HepG2 (cell line): ENCODE data around the gene POLRMT. TPM values are rescaled to one million over a fixed set of nuclear protein-coding genes. Genes with fewer than 3 reads are reported as not detected.

ENCODE experiments used
- BRCA1 ChIP-seq: sonication (generic); formaldehyde crosslinking; IDR thresholded peaks from 2 replicates; pipeline ENCODE4 v1.4.0; 2020; ENCODE audit warnings: missing genetic modification reagents
- CAMTA2 ChIP-seq: sonication (generic); formaldehyde crosslinking; IDR thresholded peaks from 2 replicates; pipeline ENCODE4 v1.4.0; 2020; ENCODE audit warnings: mild to moderate bottlenecking, missing genetic modification reagents, borderline replicate concordance
- FOXP4 ChIP-seq: sonication (generic); formaldehyde crosslinking; IDR thresholded peaks from 2 replicates; pipeline ENCODE4 v1.4.0; 2020; ENCODE audit warnings: missing genetic modification reagents
- HNRNPH1 ChIP-seq: fragments of 200-400 bp; formaldehyde crosslinking; optimal IDR thresholded peaks from 2 replicates; pipeline ENCODE3; 2017; ENCODE audit warnings: mild to moderate bottlenecking, low read depth, low read length
- JUNB ChIP-seq: sonication (generic); formaldehyde crosslinking; IDR thresholded peaks from 2 replicates; pipeline ENCODE4 v1.8.0; 2022; ENCODE audit warnings: missing genetic modification reagents, mild to moderate bottlenecking, borderline replicate concordance
- KLF9 ChIP-seq: IDR thresholded peaks from 2 replicates; pipeline ENCODE4 v1.6.1; 2016; ENCODE audit warnings: low read depth
- MXI1 ChIP-seq: IDR thresholded peaks from 3 replicates; pipeline ENCODE4 v1.6.1; 2012; ENCODE audit warnings: low read depth, low read length, inconsistent platforms, borderline replicate concordance
- PITX1 ChIP-seq: sonication (generic); formaldehyde crosslinking; IDR thresholded peaks from 2 replicates; pipeline ENCODE4 v1.5.1; 2020; ENCODE audit warnings: mild to moderate bottlenecking, missing genetic modification reagents
- RBM22 ChIP-seq: fragments of 200-400 bp; formaldehyde crosslinking; optimal IDR thresholded peaks from 2 replicates; pipeline ENCODE3; 2017; ENCODE audit warnings: mild to moderate bottlenecking, low read length, moderate library complexity
- SMARCC2 ChIP-seq: fragments of 450-650 bp; IDR thresholded peaks from 2 replicates; pipeline ENCODE4 v1.6.1; 2017; ENCODE audit warnings: antibody characterized with exemption, mild to moderate bottlenecking
- SRSF1 ChIP-seq: fragments of 200-400 bp; formaldehyde crosslinking; optimal IDR thresholded peaks from 2 replicates; pipeline ENCODE3; 2017; ENCODE audit warnings: mild to moderate bottlenecking, low read depth, low read length, moderate library complexity
- TSC22D2 ChIP-seq: sonication (generic); formaldehyde crosslinking; IDR thresholded peaks from 2 replicates; pipeline ENCODE4 v1.5.1; 2020; ENCODE audit warnings: missing genetic modification reagents, mild to moderate bottlenecking, borderline replicate concordance
- ZBTB1 ChIP-seq: sonication (generic); formaldehyde crosslinking; IDR thresholded peaks from 2 replicates; pipeline ENCODE4 v1.4.0; 2020; ENCODE audit warnings: missing genetic modification reagents, borderline replicate concordance
- ZBTB37 ChIP-seq: sonication (generic); formaldehyde crosslinking; IDR thresholded peaks from 2 replicates; pipeline ENCODE4 v1.4.0; 2020; ENCODE audit warnings: mild to moderate bottlenecking, missing genetic modification reagents
- ZNF367 ChIP-seq: sonication (generic); formaldehyde crosslinking; IDR thresholded peaks from 2 replicates; pipeline ENCODE4 v1.4.0; 2020; ENCODE audit warnings: missing genetic modification reagents, borderline replicate concordance
- ZNF512 ChIP-seq: sonication (generic); formaldehyde crosslinking; IDR thresholded peaks from 2 replicates; pipeline ENCODE4 v1.4.0; 2020; ENCODE audit warnings: mild to moderate bottlenecking, missing genetic modification reagents
- ZNF562 ChIP-seq: sonication (generic); formaldehyde crosslinking; IDR thresholded peaks from 2 replicates; pipeline ENCODE4 v1.8.0; 2022; ENCODE audit warnings: missing genetic modification reagents, borderline replicate concordance
- ZNF883 ChIP-seq: sonication (generic); formaldehyde crosslinking; IDR thresholded peaks from 2 replicates; pipeline ENCODE4 v1.5.1; 2020; ENCODE audit warnings: mild to moderate bottlenecking, missing genetic modification reagents; ENCODE audit errors: not compliant biosample characterization
- ZXDC ChIP-seq: sonication (generic); formaldehyde crosslinking; IDR thresholded peaks from 2 replicates; pipeline ENCODE4 v1.5.0; 2020; ENCODE audit warnings: mild to moderate bottlenecking, missing genetic modification reagents
- polyA plus RNA-seq, 8 experiments: library from polyadenylated mRNA; depleted of rRNA in 3 of 8; stranded (reverse) in 7 of 8; unstranded in 1 of 8; fragments of >200 nt; fragmentation: Illumina TruSeq in 4 of 8; extraction: Trizol in 4 of 8; gene quantifications; 2 replicates each; pipeline versions ENCODE4 v1.2.1 to v1.2.3, GENCODE V29; 2011 to 2016; ENCODE audit warnings: low read depth in 4 of 8, missing spikeins in 1 of 8, mixed read lengths in 1 of 8; ENCODE audit not compliant: insufficient read depth in 1 of 8
- total RNA-seq, 5 experiments: library from RNA; depleted of rRNA; stranded (reverse); fragments of >200 nt; fragmentation: Illumina TruSeq; extraction: Trizol; gene quantifications; 2 replicates each; pipeline ENCODE4 v1.2.3, GENCODE V29; 2016; ENCODE audit warnings: low read depth in 1 of 5

The POLRMT gene
- total and polyA plus RNA-seq, 2 of the 13 experiments (the other 11 are each of a cell fraction or from before 2014, with no cell fraction given), result 78.0 to 101 TPM

- TF ChIP-seq FOXP4 (CRISPR knock-in tag) (no peak; the same call in 1 of the 2 replicates), PITX1 (CRISPR knock-in tag) (peak; percentile 40; the same call in 1 of the 2 replicates), CAMTA2 (CRISPR knock-in tag) (no peak), MXI1 (no peak; the same call in 2 of the 3 replicates), ZBTB1 (CRISPR knock-in tag) (no peak), ZNF562 (CRISPR knock-in tag) (no peak), ZNF883 (CRISPR knock-in tag) (peak; percentile 57), KLF9 (CRISPR knock-in tag) (no peak), SMARCC2 (no peak), RBM22 (no peak), ZNF512 (CRISPR knock-in tag) (peak; percentile 28; the same call in 1 of the 2 replicates), HNRNPH1 (no peak), BRCA1 (CRISPR knock-in tag) (0 out of 2 replicates have a peak, but pooled peaks have one; percentile 62), TSC22D2 (CRISPR knock-in tag) (peak; percentile 74; the same call in 1 of the 2 replicates), ZXDC (no peak), SRSF1 (no peak), ZNF367 (no peak), ZBTB37 (no peak), JUNB (CRISPR knock-in tag) (no peak)
Measured at GRCh38 chr19:664913-665443, 31.6 kb upstream of the POLRMT start (continued).
